Astrocyte of the cerebellum (primary cell): Measurements from ENCODE around the gene KLF13.

Experiments used
- DNase-seq: peaks from one replicate; pipeline ENCODE4 v3.0.0-alpha.2; 2011; ENCODE audit warnings: low read depth
- H3K4me3 ChIP-seq: 2 replicates; pipeline ENCODE4 v1.5.1; 2011; ENCODE audit warnings: mild to moderate bottlenecking, low read depth, low read length, moderate library complexity
- in situ Hi-C: cut with HindIII; loops from 2 replicates; pipeline ENCODE4 v1.10.0; 2017; ENCODE audit warnings: low sequenced_read_pairs
- TF ChIP-seq, protein P1 (sequence below): IDR thresholded peaks from 2 replicates; pipeline ENCODE4 v1.5.1; 2012; ENCODE audit warnings: low read length, low read depth, moderate library complexity, mild to moderate bottlenecking; ENCODE audit errors: missing control alignments

The KLF13 gene

DNA sequence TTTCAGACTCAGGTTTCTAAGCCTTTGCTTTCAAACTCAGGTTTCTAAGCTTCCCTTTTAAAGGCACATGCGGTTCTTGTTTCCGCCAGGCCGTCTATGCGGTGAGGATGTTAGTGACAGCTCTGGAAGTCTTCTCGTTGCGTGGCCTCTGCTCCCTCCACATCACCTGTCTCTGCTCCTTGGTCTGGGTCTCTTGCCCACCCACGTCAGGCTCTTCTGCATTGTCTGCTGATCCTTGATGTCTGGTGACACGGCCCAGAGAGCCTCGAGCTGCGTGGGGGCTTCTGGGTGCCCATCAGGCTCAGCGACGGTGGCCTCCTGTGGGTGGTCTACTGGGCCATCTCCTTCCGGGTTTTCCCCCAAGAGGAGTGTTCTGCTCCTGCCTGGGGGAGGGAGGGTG lies 30.5 kb downstream of the KLF13 start:
- in situ Hi-C loops: no loop called here
- TF ChIP-seq, protein P1, sequence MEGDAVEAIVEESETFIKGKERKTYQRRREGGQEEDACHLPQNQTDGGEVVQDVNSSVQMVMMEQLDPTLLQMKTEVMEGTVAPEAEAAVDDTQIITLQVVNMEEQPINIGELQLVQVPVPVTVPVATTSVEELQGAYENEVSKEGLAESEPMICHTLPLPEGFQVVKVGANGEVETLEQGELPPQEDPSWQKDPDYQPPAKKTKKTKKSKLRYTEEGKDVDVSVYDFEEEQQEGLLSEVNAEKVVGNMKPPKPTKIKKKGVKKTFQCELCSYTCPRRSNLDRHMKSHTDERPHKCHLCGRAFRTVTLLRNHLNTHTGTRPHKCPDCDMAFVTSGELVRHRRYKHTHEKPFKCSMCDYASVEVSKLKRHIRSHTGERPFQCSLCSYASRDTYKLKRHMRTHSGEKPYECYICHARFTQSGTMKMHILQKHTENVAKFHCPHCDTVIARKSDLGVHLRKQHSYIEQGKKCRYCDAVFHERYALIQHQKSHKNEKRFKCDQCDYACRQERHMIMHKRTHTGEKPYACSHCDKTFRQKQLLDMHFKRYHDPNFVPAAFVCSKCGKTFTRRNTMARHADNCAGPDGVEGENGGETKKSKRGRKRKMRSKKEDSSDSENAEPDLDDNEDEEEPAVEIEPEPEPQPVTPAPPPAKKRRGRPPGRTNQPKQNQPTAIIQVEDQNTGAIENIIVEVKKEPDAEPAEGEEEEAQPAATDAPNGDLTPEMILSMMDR: no peak
- no peak overlapping the region for H3K4me3 ChIP-seq
- no peak for DNase-seq

DNA sequence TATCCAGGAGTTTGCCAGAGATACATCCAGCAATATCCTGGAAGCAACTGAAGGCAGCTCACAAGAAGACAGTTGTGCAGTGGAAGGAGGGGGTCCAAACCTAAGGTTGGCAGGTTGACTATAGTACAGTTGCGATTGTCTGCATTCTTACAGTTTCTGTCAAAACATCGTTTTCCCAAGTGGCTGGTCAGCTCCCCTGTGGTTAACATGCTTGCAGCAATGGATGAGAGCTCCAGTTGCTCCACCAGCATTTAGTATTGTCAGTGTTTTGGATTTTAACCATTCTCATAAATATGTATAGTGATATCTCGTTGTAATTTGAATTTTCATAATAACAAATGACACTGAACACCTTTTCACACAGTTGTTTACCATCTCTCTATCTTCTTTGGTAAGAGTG lies 31.5 kb downstream of the KLF13 start:
- TF ChIP-seq, protein P1: no peak
- DNase-seq: no peak
- no peak overlapping the region for H3K4me3 ChIP-seq
- in situ Hi-C loops: no loop called here

DNA sequence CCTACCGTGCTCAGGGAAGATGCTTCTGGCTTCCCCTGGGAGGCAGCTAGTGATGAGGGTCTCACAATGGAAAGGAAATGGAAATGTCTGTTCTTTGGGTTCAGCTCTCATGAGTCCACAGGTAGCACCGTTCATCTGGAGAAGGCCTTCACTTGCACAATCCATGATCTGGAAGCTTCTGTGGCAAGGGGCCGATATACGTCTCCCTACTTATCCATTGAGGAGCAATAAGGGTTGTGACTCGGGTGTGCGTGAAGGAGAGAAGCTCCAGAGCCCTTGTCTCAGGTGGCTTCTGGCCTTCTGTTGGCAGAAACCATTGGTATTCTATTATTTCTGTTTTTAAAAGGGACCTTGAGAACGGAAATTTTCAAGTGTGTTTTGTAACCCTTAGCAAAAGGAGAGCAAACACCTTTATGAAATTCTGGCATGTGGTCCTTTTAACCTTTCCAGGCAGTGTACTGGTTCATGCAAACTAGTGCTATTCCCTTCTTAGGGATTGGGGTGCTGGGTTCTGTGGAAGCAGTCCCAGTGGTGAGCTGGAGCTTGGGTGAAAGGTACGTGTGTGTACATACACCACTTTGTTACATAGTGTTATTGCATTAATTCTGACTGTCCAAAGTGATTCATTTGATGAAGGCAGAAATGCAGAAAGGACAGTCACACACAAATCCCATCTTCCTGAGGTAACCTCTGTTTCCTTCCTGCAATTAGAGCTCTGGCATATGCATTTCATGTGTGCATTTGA lies 32.5 kb downstream of the KLF13 start:
- in situ Hi-C loops: no loop called here
- H3K4me3 ChIP-seq: no peak overlapping the region
- DNase-seq: no peak
- TF ChIP-seq, protein P1: no peak

DNA sequence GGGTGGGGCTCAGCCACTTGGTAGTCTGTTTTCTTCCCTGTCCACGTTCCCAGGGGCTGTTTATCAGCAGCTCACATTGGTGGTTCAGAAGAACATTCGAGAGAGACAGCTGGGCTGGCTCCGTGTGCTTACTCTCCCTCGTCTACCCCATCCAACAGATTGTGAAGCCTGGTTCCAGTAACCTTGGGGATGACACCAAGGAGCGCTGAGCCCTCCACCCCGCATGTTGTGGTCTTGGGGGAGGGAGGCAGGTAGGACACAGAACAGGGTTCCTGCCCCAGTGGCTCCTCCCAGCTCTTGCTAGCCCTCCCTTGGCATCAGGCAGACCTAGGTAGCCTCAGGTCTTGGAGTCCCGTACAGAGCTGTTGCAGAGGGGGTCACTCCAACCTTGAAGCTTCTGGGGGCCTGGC lies 33.1 kb downstream of the KLF13 start:
- in situ Hi-C loops: no loop called here
- H3K4me3 ChIP-seq: no peak overlapping the region
- no peak for DNase-seq
- TF ChIP-seq, protein P1: no peak

DNA sequence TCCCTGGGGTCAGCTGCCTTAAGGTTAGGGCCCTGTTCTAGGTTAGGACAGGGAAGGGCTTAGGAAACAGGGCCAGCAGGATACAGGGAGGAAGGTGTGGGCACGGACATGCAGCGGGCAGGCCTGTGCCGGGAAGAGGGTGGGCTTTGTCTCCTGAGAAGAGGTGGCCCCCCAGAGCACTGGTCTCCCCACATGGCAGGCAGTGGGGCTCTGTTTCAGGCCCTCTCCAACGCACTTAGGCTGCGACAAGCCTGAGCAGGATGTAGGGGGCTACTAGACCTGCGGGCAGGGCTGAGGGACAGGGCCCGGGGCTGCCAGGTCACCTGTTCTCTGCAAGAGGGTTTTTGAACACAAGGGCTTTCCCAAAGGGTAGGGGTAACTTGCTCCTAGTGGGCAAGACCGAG lies 33.5 kb downstream of the KLF13 start:
- H3K4me3 ChIP-seq: no peak overlapping the region
- no peak for DNase-seq
- in situ Hi-C loops: no loop called here
- TF ChIP-seq, protein P1: no peak

DNA sequence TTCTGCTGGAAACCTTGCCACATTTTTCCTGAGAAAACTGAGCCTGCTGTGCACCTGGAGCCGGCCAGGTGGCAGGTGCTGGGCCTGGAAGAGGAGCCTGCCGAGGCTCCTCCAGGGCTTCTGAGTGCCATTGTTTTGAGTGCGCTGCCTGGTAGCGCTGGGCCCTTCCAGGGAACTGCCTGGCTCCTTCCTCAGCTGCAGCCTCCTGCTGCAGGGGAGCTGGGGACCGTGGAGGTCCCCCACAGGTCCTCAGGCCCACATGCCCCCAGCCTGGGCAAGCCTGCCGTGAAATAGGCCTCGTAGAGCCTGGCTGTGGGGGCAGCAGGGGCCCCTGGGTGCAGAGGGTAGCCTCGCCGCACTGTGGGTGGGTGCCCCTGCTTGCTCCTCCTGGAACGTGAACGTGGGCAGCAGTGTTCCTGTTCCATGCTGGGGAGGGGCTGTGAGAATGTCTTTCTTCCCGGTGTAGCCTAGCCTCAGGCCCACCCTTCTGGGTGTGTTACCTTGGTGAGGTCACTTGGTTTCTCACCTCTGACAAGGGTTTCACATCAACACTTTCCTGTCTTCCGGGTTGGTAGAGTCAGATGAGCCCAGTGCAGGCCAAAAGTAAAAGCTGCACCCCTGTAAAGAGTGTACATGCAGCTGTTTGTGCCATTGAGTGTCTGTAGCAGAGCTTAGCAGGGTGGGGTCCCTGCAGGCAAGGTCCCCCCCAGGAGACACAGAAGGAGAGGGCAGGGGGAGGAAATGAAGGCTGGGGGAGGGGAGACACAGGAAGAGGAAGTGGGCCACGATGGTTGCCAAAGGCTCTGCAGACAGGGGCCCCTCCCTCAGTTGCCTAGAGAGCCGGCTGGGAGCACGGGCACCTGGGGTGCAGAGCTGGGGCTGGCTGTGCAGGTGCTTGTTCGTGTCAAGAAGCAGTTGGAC lies 34.5 kb downstream of the KLF13 start:
- in situ Hi-C loops: no loop called here
- DNase-seq: no peak
- H3K4me3 ChIP-seq: no peak overlapping the region
- TF ChIP-seq, protein P1: no peak
